ENCODE measurements around the gene SLC1A3.

GRCh38 chr5:36657563-36657995 is 51.2 kb downstream of the SLC1A3 start:
- TF ChIP-seq EZH2phosphoT487 (IDR thresholded peaks at IDR 0.05; ENCODE audit: low read depth) (no peak), CTCF (IDR thresholded peaks at IDR 0.05; ENCODE audit: low read depth, low read length) (no peak)

Data from OCI-LY3 (cell line).